GM19467 (cell line): Measurements from ENCODE around the gene PLEKHM1.
"Not testable (repeated sequence)": the region's sequence is repeated elsewhere in the genome, so short reads cannot be mapped to it uniquely, and the experiment has no call there.

ENCODE experiments used
- ATAC-seq: cut with Tn5 transposase; IDR thresholded peaks from one replicate; pipeline ENCODE4 v1.9.1; 2021; ENCODE audit warnings: mild to moderate bottlenecking, moderate library complexity; ENCODE audit not compliant: unreplicated experiment

The PLEKHM1 gene

GRCh38 chr17:45490615-45491433, at the start of gene PLEKHM1:
Gene PLEKHM1, minus strand, starts transcription at chr17:45490721. Its CDS starts 8,237 bp downstream, at chr17:45482484.
- ATAC-seq = peak; percentile 91

DNA sequence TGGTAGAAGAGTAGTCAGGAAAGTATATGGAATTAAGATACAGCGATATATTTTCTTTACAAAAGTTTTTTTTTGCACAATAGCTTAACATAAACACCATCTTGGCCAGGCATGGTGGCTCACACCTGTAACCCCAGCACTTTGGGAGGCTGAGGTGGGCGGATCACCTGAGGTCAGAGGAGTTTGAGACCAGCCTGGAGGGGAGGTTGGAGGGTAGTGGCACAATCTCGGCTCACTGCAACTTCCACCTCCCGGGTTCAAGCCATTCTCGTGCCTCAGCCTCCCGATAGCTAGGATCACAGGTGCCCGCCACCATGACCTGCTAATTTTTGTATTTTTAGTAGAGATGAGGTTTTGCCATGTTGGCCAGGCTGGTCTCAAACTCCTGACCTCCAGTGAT, 47.6 kb upstream of the PLEKHM1 start:
- not testable (repeated sequence) for ATAC-seq

- not testable (repeated sequence) for ATAC-seq
Measured at GRCh38 chr17:45506072-45506471, 15.6 kb upstream of the PLEKHM1 start.

DNA sequence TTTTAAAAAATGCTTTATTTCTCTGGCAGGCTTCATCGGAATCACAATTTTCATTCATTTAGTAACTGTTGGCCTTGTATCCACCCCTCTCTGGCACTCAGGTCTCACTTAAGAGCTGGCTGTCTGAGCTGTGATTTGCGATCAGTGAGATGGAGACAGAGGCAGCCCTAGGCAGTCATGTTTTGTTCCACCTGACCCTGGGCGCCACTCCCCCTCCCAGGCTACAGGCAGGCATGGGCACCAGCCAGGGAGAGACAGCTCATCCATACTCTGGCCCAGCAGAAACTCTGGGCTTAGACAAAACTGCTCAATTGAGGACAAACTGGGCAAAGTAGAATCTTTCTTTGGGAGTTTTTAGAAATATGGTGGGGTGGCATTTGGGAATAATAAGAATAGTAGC, 14.7 kb upstream of the PLEKHM1 start:
- ATAC-seq = not testable (repeated sequence)

GRCh38 chr17:45501092-45501707, 10.7 kb upstream of the PLEKHM1 start:
- not testable (repeated sequence) for ATAC-seq

- not testable (repeated sequence) for ATAC-seq
Measured at GRCh38 chr17:45500478-45500877, 10.0 kb upstream of the PLEKHM1 start.

GRCh38 chr17:45499208-45499607, 8.7 kb upstream of the PLEKHM1 start:
- ATAC-seq = not testable (repeated sequence)

DNA sequence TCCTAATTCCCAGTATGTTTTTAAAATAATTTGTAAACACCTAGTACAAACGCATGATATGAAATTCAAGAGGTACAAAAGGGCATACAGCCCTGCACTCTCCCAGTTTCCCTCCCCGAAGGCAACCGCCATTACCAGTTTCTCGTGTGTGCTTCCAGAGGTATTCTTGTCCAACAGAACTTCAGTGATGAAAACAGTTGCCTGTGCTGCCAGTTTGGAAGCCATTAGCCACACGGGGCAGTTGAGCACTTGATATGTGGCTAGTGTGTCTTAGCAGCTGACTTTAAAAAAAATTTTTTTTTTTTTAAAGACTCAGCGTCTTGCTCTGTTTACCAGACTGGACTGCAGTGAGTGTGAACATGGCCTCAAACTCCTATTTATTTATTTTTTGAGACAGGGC, 7.9 kb upstream of the PLEKHM1 start:
- ATAC-seq = not testable (repeated sequence)

GRCh38 chr17:45497449-45497848, 6.9 kb upstream of the PLEKHM1 start:
- ATAC-seq = not testable (repeated sequence)

- not testable (repeated sequence) for ATAC-seq
Measured at GRCh38 chr17:45496507-45496906, 6.0 kb upstream of the PLEKHM1 start.

DNA sequence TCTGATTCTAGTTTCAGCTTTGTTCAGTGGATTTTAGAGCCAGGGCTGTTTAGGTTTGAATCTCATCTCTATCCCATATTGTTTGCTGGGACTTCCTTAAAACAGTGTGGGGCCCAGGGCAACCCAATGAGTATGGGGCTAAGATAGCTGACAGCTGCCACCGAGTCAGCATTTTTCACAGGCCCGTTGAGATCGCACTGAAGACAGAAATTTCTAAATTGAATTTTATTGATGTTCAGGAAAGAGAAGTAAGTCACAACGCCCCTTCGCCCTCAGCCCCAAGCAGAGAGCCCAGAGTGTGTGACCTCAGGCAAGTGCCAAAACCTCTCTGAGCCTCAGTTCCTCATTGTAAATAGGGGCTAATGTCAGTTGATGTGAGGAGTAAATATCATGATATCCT, 4.0 kb upstream of the PLEKHM1 start:
- not testable (repeated sequence) for ATAC-seq

GRCh38 chr17:45492156-45492555, 1.6 kb upstream of the PLEKHM1 start:
- ATAC-seq = not testable (repeated sequence)

- ATAC-seq = peak; percentile 28
Measured at GRCh38 chr17:45490198-45490597, 323 bp downstream of the PLEKHM1 start.

DNA sequence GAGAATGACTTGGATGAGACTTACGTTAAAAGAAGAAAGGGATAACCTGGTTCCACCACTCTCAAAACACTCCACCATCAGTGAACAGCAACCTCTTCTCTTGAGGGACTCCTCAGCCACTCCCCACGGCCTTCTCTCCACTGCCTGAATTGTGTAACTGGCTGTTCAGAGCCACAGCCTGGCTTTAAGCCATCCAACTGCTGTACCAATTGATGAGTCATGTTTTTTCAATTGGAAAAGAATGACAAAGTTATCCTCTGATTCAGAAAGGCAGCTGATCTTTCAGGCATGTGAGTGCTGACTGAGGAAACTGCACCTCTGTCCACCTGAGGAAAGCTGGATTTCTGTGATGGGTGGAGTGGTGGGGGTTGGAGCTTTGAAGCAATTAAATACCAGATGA, 2.8 kb downstream of the PLEKHM1 start:
- ATAC-seq = not testable (repeated sequence)

GRCh38 chr17:45483591-45484216, 6.8 kb downstream of the PLEKHM1 start:
- not testable (repeated sequence) for ATAC-seq

DNA sequence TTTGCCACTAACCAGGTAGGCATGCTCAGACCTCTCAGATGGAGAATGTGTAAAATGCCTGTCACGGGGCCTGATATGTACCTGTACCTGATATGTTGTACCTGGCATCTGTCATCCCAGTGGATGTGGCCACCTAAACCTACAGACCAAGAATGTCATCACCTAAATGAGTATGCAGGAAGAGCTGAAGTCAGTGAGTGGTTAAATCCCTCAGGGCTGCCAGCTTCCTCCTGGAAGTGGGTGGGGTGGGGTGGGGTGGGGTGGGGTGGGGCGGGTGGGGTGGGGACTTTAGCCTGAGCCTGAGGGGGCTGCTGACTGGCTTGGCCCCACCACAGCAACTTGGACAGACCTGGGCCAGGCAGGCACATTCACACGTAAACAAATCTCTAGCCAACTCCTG, 7.3 kb downstream of the PLEKHM1 start:
- ATAC-seq = not testable (repeated sequence)

- not testable (repeated sequence) for ATAC-seq
Measured at GRCh38 chr17:45482317-45482716, 8.2 kb downstream of the PLEKHM1 start.

GRCh38 chr17:45475436-45475835, 15.1 kb downstream of the PLEKHM1 start:
- ATAC-seq = not testable (repeated sequence)

DNA sequence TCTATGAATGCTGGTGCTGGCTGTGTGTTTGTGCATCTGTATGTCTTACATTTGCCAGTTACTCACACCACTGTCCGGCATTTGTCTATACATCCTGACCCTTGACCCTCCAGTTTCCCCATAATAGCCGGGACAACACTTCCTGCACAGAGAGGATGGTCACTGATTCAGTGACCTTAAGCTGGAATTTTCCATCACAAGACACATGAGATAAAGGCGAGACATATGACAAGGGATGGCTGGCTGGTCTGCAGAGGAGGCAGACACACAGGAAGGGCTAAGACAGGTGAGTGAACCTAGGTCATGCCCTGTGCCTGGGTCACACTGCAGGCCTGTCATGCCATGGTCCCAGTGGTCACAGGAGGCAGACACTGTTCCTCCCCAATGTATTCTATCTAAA, 18.3 kb downstream of the PLEKHM1 start:
- not testable (repeated sequence) for ATAC-seq

GRCh38 chr17:45469204-45469563, 21.3 kb downstream of the PLEKHM1 start:
- ATAC-seq = not testable (repeated sequence)
